Mammary epithelial cell (primary cell): ENCODE data around the gene ASTE1.

Experiments
- CTCF ChIP-seq, 2 donors: IDR thresholded peaks in 1 of 2; conservative IDR thresholded peaks in 1 of 2; 2 replicates each; pipeline ENCODE4 v1.5.1; 2011 to 2012; ENCODE audit warnings: inconsistent platforms in 2 of 2, low read length in 2 of 2, mild to moderate bottlenecking in 2 of 2, control low read depth in 1 of 2, low read depth in 1 of 2; ENCODE audit not compliant: insufficient read depth in 1 of 2; ENCODE audit errors: extremely low read depth in 1 of 2
- EZH2 ChIP-seq: IDR thresholded peaks from 2 replicates; pipeline ENCODE4 v1.6.1; 2012; ENCODE audit warnings: low read length, inconsistent platforms, borderline replicate concordance

GRCh38 chr3:131048030-131048429 is 21.4 kb upstream of the ASTE1 start:
- TF ChIP-seq EZH2 (no peak), CTCF (conservative IDR thresholded peaks at IDR 0.05 in 1 of 2, IDR thresholded peaks at IDR 0.05 in 1 of 2; ENCODE audit: extremely low read depth in 1 of 2, insufficient read depth in 1 of 2, low read depth in 1 of 2, low read length in 2 of 2) (no peak)
